ENCODE data around the gene TXNRD2. TPM values are rescaled to one million over a fixed set of nuclear protein-coding genes. Genes with fewer than 3 reads are reported as not detected.

TXNRD2 gene
- total and polyA plus RNA-seq, 2 of the 4 experiments (the other 2 are of a cell fraction): 15.6 to 25.7 TPM

DNA sequence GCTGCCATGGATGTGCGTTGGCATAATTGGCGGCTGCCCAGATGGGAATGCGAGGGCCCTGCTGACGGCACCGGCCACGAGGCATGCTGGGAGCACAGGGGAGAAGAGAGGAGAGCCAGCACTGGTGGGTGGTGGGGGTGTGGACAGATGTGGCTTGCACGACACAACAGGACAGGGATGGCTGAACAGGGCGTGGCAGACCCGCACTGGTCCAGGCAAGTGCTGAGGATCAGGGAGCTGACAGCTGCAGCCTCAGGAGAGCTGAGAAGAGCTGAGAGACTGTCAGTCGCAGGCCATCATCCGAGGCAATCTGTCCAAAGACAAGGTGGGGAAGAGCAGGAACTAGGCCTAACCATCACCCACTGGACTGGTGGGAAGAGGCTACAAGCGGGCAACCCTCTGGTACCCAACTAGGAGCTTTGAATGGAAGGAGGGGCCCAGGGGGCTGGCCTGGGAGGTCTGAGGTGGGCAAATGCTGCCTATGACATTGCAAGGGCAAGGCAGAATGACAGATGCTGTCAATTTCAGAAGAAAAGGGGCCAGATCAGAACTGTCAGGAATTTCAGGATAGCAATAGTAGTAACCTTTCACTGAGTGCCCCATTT, 89.3 kb downstream of the TXNRD2 start:
- H3K18ac ChIP-seq (ENCODE audit: low read depth, low read length): no peak overlapping the region
- peak overlapping the region; percentile 80; the same call in 1 of the 2 replicates for H3K4me2 ChIP-seq (ENCODE audit: low read depth, low read length)
- DNase-seq: no peak
- no peak overlapping the region for H3K9ac ChIP-seq (ENCODE audit: low read depth, low read length)
- no peak overlapping the region for H2BK5ac ChIP-seq (ENCODE audit: low read depth, low read length, poor library complexity, severe bottlenecking)
- H3K4ac ChIP-seq (ENCODE audit: low read depth, low read length): no peak overlapping the region
- peaks cover 49% of the 10 kb centered on the region for H4K20me1 ChIP-seq (ENCODE audit: insufficient read depth, low read length)
- dilution Hi-C loops (cut with HindIII; ENCODE audit: low sequenced_read_pairs, unreplicated experiment) (no loop called here), in situ Hi-C loops (cut with MboI; ENCODE audit: low sequenced_read_pairs) (no loop called here), intact Hi-C loops (cut with micrococcal nuclease) (loop anchor here (5.0 kb wide), 1 partner anchor 120 kb away; no protein-coding TSS in a partner anchor)
- ChIA-PET CTCF (no interaction called here), POLR2A (ENCODE audit: unreplicated experiment) (no interaction called here)
- H3K4me1 ChIP-seq (ENCODE audit: control insufficient read depth, insufficient read depth, low read length): peaks cover 18% of the 10 kb centered on the region
- peaks cover 27% of the 10 kb centered on the region for H3K36me3 ChIP-seq (ENCODE audit: control insufficient read depth, insufficient read depth, low read length)
- no peak overlapping the region for H2BK120ac ChIP-seq (ENCODE audit: low read depth, low read length)
- peaks cover 23 to 87% of the 10 kb centered on the region in 2 experiments for H3K79me1 ChIP-seq (ENCODE audit: low read depth in 1 of 2, low read length in 2 of 2)
- H2BK20ac ChIP-seq (ENCODE audit: low read depth, low read length): no peak overlapping the region
- H4K8ac ChIP-seq (ENCODE audit: low read depth in 2 of 2, low read length in 2 of 2): no peak overlapping the region
- H3K23ac ChIP-seq (ENCODE audit: low read depth, low read length): peak overlapping the region; percentile 35; the same call in 1 of the 2 replicates
- H3K9me1 ChIP-seq (ENCODE audit: insufficient read depth, low read length): peaks cover 26% of the 10 kb centered on the region
- no peak overlapping the region for H3K27ac ChIP-seq (ENCODE audit: insufficient read depth, low read length)
- no peak overlapping the region for H4K91ac ChIP-seq (ENCODE audit: insufficient read depth, low read depth, low read length)
- no peak overlapping the region for H2AFZ ChIP-seq (replicated peaks; ENCODE audit: low read length, poor library complexity)
- no TSS peak for BruUV-seq (replicated peaks)
- H2BK15ac ChIP-seq (ENCODE audit: low read depth, low read length): no peak overlapping the region
- ATAC-seq (ENCODE audit: low read depth): no peak
- 93% methylated on average over 10 of the region's 12 CpGs; no CpG with 5 or more reads in 1 of the 2 experiments for WGBS, 2 experiments (ENCODE audit: extremely low coverage in 2 of 2, insufficient read length in 1 of 2)
- no peak overlapping the region for H2AK9ac ChIP-seq (replicated peaks; ENCODE audit: low read depth, low read length, poor library complexity)
- TF ChIP-seq MXI1 (IDR thresholded peaks at IDR 0.05; ENCODE audit: borderline replicate concordance, low read depth, low read length): no peak
- no peak for TF ChIP-seq BHLHE40 (IDR thresholded peaks at IDR 0.05; ENCODE audit: low read depth, low read length)
- TF ChIP-seq, protein P1, sequence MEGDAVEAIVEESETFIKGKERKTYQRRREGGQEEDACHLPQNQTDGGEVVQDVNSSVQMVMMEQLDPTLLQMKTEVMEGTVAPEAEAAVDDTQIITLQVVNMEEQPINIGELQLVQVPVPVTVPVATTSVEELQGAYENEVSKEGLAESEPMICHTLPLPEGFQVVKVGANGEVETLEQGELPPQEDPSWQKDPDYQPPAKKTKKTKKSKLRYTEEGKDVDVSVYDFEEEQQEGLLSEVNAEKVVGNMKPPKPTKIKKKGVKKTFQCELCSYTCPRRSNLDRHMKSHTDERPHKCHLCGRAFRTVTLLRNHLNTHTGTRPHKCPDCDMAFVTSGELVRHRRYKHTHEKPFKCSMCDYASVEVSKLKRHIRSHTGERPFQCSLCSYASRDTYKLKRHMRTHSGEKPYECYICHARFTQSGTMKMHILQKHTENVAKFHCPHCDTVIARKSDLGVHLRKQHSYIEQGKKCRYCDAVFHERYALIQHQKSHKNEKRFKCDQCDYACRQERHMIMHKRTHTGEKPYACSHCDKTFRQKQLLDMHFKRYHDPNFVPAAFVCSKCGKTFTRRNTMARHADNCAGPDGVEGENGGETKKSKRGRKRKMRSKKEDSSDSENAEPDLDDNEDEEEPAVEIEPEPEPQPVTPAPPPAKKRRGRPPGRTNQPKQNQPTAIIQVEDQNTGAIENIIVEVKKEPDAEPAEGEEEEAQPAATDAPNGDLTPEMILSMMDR (conservative IDR thresholded peaks at IDR 0.05; ENCODE audit: low read depth, low read length): no peak
- no peak for TF ChIP-seq POLR2A (IDR thresholded peaks at IDR 0.05; ENCODE audit: low read depth, low read length)
- no peak for TF ChIP-seq RAD21 (IDR thresholded peaks at IDR 0.05; ENCODE audit: low read length)
- no peak for TF ChIP-seq CEBPB (IDR thresholded peaks at IDR 0.05; ENCODE audit: low read depth, low read length)
- TF ChIP-seq FOS (IDR thresholded peaks at IDR 0.05; ENCODE audit: low read depth, low read length): no peak
- no peak for TF ChIP-seq SMC3 (IDR thresholded peaks at IDR 0.05; ENCODE audit: low read depth, low read length)
- no peak for TF ChIP-seq USF2 (IDR thresholded peaks at IDR 0.05; ENCODE audit: low read depth, low read length)
- no peak for TF ChIP-seq RFX5 (IDR thresholded peaks at IDR 0.05; ENCODE audit: low read depth, low read length)
- no peak for TF ChIP-seq MAZ (IDR thresholded peaks at IDR 0.05; ENCODE audit: borderline replicate concordance, low read depth, low read length)
- no peak overlapping the region for H3K14ac ChIP-seq (replicated peaks; ENCODE audit: low read depth, low read length)
- H3K4me3 ChIP-seq (ENCODE audit: insufficient read depth, low read depth, low read length): no peak overlapping the region
- no peak overlapping the region for H3K56ac ChIP-seq (ENCODE audit: extremely low read depth, insufficient read depth, low read length)
- no peak overlapping the region for H4K5ac ChIP-seq (ENCODE audit: low read depth, low read length)
- no peaks in the 10 kb centered on the region for H3K9me3 ChIP-seq (ENCODE audit: control insufficient read depth, insufficient read depth, low read length)
- no peak overlapping the region for H2AK5ac ChIP-seq (ENCODE audit: low read depth, low read length)
- no peaks in the 10 kb centered on the region for H3K27me3 ChIP-seq (ENCODE audit: control insufficient read depth, insufficient read depth, low read length)

All from IMR-90 (cell line).